ENCODE data around the gene OSBPL10. TPM values are rescaled to one million over a fixed set of nuclear protein-coding genes. Genes with fewer than 3 reads are reported as not detected.

The OSBPL10 gene
- total and polyA plus RNA-seq, 2 donors (not counting 1 experiment from before 2014, with no cell fraction given) = 7.1 to 7.5 TPM

DNA sequence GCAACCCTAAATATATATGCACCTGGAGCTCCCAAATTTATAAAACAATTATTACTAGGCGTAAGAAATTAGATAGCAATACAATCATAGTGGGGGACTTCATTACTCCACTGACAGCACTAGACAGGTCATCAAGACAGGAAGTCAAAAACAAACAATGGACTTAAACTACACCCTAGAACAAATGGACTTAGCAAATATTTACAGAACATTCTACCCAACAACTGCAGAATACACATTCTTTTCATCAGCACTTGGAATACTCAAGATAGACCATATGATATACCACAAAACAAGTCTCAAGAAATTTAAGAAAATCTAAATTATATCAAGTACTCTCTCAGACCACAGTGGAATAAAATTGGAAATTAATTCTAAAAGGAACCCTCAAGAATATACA, 201.5 kb downstream of the OSBPL10 start:
- no peak overlapping the region for H3K27ac ChIP-seq (ENCODE audit: insufficient read depth, low read length)
- TF ChIP-seq EZH2 (IDR thresholded peaks at IDR 0.05; ENCODE audit: low read length, missing control alignments) = no peak
- TF ChIP-seq, protein P1, sequence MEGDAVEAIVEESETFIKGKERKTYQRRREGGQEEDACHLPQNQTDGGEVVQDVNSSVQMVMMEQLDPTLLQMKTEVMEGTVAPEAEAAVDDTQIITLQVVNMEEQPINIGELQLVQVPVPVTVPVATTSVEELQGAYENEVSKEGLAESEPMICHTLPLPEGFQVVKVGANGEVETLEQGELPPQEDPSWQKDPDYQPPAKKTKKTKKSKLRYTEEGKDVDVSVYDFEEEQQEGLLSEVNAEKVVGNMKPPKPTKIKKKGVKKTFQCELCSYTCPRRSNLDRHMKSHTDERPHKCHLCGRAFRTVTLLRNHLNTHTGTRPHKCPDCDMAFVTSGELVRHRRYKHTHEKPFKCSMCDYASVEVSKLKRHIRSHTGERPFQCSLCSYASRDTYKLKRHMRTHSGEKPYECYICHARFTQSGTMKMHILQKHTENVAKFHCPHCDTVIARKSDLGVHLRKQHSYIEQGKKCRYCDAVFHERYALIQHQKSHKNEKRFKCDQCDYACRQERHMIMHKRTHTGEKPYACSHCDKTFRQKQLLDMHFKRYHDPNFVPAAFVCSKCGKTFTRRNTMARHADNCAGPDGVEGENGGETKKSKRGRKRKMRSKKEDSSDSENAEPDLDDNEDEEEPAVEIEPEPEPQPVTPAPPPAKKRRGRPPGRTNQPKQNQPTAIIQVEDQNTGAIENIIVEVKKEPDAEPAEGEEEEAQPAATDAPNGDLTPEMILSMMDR (conservative IDR thresholded peaks at IDR 0.05 in 1 of 2, IDR thresholded peaks at IDR 0.05 in 1 of 2; ENCODE audit: low read depth in 1 of 2, low read length in 2 of 2) = no peak
- no peaks in the 10 kb centered on the region for H4K20me1 ChIP-seq (ENCODE audit: control insufficient read depth, extremely low read depth, insufficient read depth, low read length)
- H2AFZ ChIP-seq (ENCODE audit: low read length) = no peak overlapping the region
- no peaks in the 10 kb centered on the region for H3K36me3 ChIP-seq (ENCODE audit: control insufficient read depth, insufficient read depth, low read length)
- H3K79me2 ChIP-seq (ENCODE audit: control insufficient read depth, insufficient read depth, low read length) = no peaks in the 10 kb centered on the region
- DNase-seq (ENCODE audit: low read depth in 2 of 2) = no peak
- no peak overlapping the region for H3K4me2 ChIP-seq (ENCODE audit: extremely low read depth, insufficient read depth, low read length)
- no peak overlapping the region for H3K9ac ChIP-seq (ENCODE audit: insufficient read depth, low read length)
- no peak overlapping the region for H3K4me3 ChIP-seq (replicated peaks in 1 of 4; ENCODE audit: control extremely low read depth in 1 of 4, insufficient read depth in 1 of 4, low read depth in 3 of 4, low read length in 4 of 4)
- no peaks in the 10 kb centered on the region for H3K4me1 ChIP-seq (ENCODE audit: control insufficient read depth, extremely low read depth, insufficient read depth, low read length)
- no peaks in the 10 kb centered on the region for H3K9me3 ChIP-seq (ENCODE audit: control insufficient read depth, insufficient read depth, low read depth, low read length)
- H3K27me3 ChIP-seq (ENCODE audit: control insufficient read depth, insufficient read depth, low read length) = no peaks in the 10 kb centered on the region

- H3K4me3 ChIP-seq (replicated peaks in 1 of 4; ENCODE audit: control extremely low read depth in 1 of 4, insufficient read depth in 1 of 4, low read depth in 3 of 4, low read length in 4 of 4) = no peak overlapping the region
- no peaks in the 10 kb centered on the region for H4K20me1 ChIP-seq (ENCODE audit: control insufficient read depth, extremely low read depth, insufficient read depth, low read length)
- TF ChIP-seq, protein P1 (conservative IDR thresholded peaks at IDR 0.05 in 1 of 2, IDR thresholded peaks at IDR 0.05 in 1 of 2; ENCODE audit: low read depth in 1 of 2, low read length in 2 of 2) = no peak
- no peaks in the 10 kb centered on the region for H3K4me1 ChIP-seq (ENCODE audit: control insufficient read depth, extremely low read depth, insufficient read depth, low read length)
- H3K27me3 ChIP-seq (ENCODE audit: control insufficient read depth, insufficient read depth, low read length) = no peaks in the 10 kb centered on the region
- no peaks in the 10 kb centered on the region for H3K36me3 ChIP-seq (ENCODE audit: control insufficient read depth, insufficient read depth, low read length)
- H2AFZ ChIP-seq (ENCODE audit: low read length) = no peak overlapping the region
- no peak for DNase-seq (ENCODE audit: low read depth in 2 of 2)
- no peak overlapping the region for H3K4me2 ChIP-seq (ENCODE audit: extremely low read depth, insufficient read depth, low read length)
- H3K9me3 ChIP-seq (ENCODE audit: control insufficient read depth, insufficient read depth, low read depth, low read length) = no peaks in the 10 kb centered on the region
- H3K9ac ChIP-seq (ENCODE audit: insufficient read depth, low read length) = no peak overlapping the region
- H3K79me2 ChIP-seq (ENCODE audit: control insufficient read depth, insufficient read depth, low read length) = no peaks in the 10 kb centered on the region
- H3K27ac ChIP-seq (ENCODE audit: insufficient read depth, low read length) = no peak overlapping the region
Observed at GRCh38 chr3:31777887-31778286, 203.2 kb downstream of the OSBPL10 start.

- DNase-seq (ENCODE audit: low read depth in 2 of 2) = no peak
- Histone ChIP-seq H2AFZ (ENCODE audit: low read length) (no peak overlapping the region), H4K20me1 (ENCODE audit: control insufficient read depth, extremely low read depth, insufficient read depth, low read length) (no peaks in the 10 kb centered on the region), H3K4me1 (ENCODE audit: control insufficient read depth, extremely low read depth, insufficient read depth, low read length) (no peaks in the 10 kb centered on the region), H3K79me2 (ENCODE audit: control insufficient read depth, insufficient read depth, low read length) (no peaks in the 10 kb centered on the region), H3K4me2 (ENCODE audit: extremely low read depth, insufficient read depth, low read length) (no peak overlapping the region), H3K27ac (ENCODE audit: insufficient read depth, low read length) (no peak overlapping the region), H3K36me3 (ENCODE audit: control insufficient read depth, insufficient read depth, low read length) (no peaks in the 10 kb centered on the region), H3K9ac (ENCODE audit: insufficient read depth, low read length) (no peak overlapping the region), H3K4me3 (replicated peaks in 1 of 4; ENCODE audit: control extremely low read depth in 1 of 4, insufficient read depth in 1 of 4, low read depth in 3 of 4, low read length in 4 of 4) (no peak overlapping the region), H3K9me3 (ENCODE audit: control insufficient read depth, insufficient read depth, low read depth, low read length) (no peaks in the 10 kb centered on the region), H3K27me3 (ENCODE audit: control insufficient read depth, insufficient read depth, low read length) (no peaks in the 10 kb centered on the region)
- TF ChIP-seq, protein P1 (conservative IDR thresholded peaks at IDR 0.05 in 1 of 2, IDR thresholded peaks at IDR 0.05 in 1 of 2; ENCODE audit: low read depth in 1 of 2, low read length in 2 of 2) = no peak
- no peak for TF ChIP-seq EZH2 (IDR thresholded peaks at IDR 0.05; ENCODE audit: low read length, missing control alignments)
Observed at GRCh38 chr3:31777092-31777491, 204.0 kb downstream of the OSBPL10 start.

All from fibroblast of lung (primary cell).